Measurements from ENCODE around the gene ABI3BP. TPM values are rescaled to one million over a fixed set of nuclear protein-coding genes. Genes with fewer than 3 reads are reported as not detected.

Gene ABI3BP
- total and polyA plus RNA-seq, 2 experiments from 2014 or later = 0.42 to 0.57 TPM

- TF ChIP-seq EZH2phosphoT487 (IDR thresholded peaks at IDR 0.05; ENCODE audit: unreplicated experiment) (no peak), NANOG (IDR thresholded peaks at IDR 0.05; ENCODE audit: borderline replicate concordance) (no peak), REST (IDR thresholded peaks at IDR 0.05; ENCODE audit: unreplicated experiment) (no peak), ZNF462 (CRISPR knock-in tag; IDR thresholded peaks at IDR 0.05) (no peak), EZH2 (IDR thresholded peaks at IDR 0.05; ENCODE audit: low read depth, unreplicated experiment) (no peak), CREB1 (CRISPR knock-in tag; IDR thresholded peaks at IDR 0.05; ENCODE audit: low read depth) (no peak), ZNF114 (CRISPR knock-in tag; IDR thresholded peaks at IDR 0.05) (no peak), CTCF (conservative IDR thresholded peaks at IDR 0.05; ENCODE audit: low read depth in 2 of 2) (no peak), ZNF331 (CRISPR knock-in tag; IDR thresholded peaks at IDR 0.05; ENCODE audit: low read depth) (no peak), STAT1 (IDR thresholded peaks at IDR 0.05; ENCODE audit: unreplicated experiment) (no peak), ETS1 (IDR thresholded peaks at IDR 0.05) (no peak), POLR2AphosphoS5 (IDR thresholded peaks at IDR 0.05; ENCODE audit: low read depth) (no peak), JUNB (IDR thresholded peaks at IDR 0.05; ENCODE audit: unreplicated experiment) (no peak)
- Mint-ChIP-seq H3K27ac (no peak overlapping the region), H3K4me1 (peaks cover 10% of the 10 kb centered on the region), H3K27me3 (ENCODE audit: insufficient read depth, low read depth, poor library complexity) (peaks cover 4% of the 10 kb centered on the region), H3K36me3 (ENCODE audit: low read depth) (no peaks in the 10 kb centered on the region), H3K9me3 (no peaks in the 10 kb centered on the region; the same call in 2 of the 3 replicates), H3K4me3 (no peak overlapping the region)
- ATAC-seq (no peak), DNase-seq (ENCODE audit: low spot score) (no peak)
- Histone ChIP-seq H3K4me1 (ENCODE audit: insufficient read depth) (peaks cover 13% of the 10 kb centered on the region), H3K27ac (ENCODE audit: low read depth) (no peak overlapping the region), H3K9me2 (ENCODE audit: insufficient read depth) (peaks cover 8% of the 10 kb centered on the region), H3K79me2 (replicated peaks; ENCODE audit: insufficient read depth) (no peaks in the 10 kb centered on the region), H2AFZ (no peak overlapping the region), H3F3A (replicated peaks; ENCODE audit: low read depth) (no peaks in the 10 kb centered on the region), H4K20me1 (replicated peaks; ENCODE audit: insufficient read depth) (no peaks in the 10 kb centered on the region), H3K36me3 (ENCODE audit: insufficient read depth) (no peaks in the 10 kb centered on the region), H3K4me2 (no peak overlapping the region), H3K4me3 (no peak overlapping the region), H3K27me3 (ENCODE audit: insufficient read depth) (no peaks in the 10 kb centered on the region)
Observed at GRCh38 chr3:100911956-100912355, 81.3 kb downstream of the ABI3BP start.

All from GM23338 (cell line).